ENCODE results near the gene PTGES.

PTGES gene

GRCh38 chr9:129732946-129733631 is 19.8 kb downstream of the PTGES start:
- no peak for TF ChIP-seq CTCF (IDR thresholded peaks at IDR 0.05; ENCODE audit: low read depth, low read length, missing control alignments)

DNA sequence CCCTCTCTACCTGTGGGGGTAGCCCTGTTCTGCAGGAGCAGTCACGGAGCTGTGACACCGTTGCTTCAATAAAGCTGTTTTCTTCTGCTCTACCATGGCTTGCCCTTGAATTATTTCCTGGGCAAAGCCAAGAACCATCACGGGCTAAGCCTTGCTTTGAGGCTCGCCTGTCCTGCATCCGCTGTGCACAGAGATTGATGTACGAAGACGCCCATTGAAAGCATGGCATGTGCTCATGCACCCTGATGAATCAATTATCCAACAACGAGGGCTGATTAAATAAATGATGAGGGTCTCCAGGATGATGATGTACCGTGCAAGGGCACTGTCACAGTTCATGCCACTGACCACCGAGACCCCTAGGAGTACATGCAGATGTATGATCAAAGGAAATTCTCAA is 20.7 kb downstream of the PTGES start:
- TF ChIP-seq CTCF (IDR thresholded peaks at IDR 0.05; ENCODE audit: low read depth, low read length, missing control alignments): no peak
- DNase-seq (ENCODE audit: low read depth): no peak

More at GRCh38 chr9:129732946-129733631, 19.8 kb downstream of the PTGES start:
- H3K4me3 ChIP-seq (ENCODE audit: low read depth, low read length): no peak overlapping the region
- no peak for DNase-seq (ENCODE audit: low read depth)

DNA sequence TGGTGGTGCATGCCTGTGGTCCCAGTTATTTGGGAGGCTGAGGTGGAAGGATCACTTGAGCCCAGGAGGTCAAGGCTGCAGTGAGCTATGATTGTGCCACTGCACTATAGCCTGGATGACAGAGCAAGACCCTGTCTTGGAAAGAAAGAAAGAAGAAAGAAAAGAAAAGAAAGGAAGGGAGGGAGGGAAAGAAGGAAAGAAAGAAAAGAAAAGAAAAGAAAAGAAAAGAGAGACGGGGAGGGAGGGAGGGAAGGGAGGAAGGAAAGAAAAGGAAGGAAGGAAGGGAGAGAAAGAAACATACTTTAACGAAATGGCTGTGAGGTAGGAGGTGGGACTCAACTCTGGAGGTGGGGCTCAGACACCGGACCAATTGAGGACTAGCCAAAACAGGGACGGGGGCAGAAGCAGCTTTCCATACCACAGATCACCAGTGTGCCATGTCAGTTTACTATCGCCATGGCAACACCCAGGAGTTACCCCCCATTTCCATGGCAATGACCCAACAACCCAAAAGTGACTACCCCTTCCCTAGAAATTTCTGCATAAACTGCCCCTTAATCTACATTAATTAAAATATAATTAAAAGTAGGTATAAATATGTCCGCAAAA is 21.3 kb downstream of the PTGES start:
- DNase-seq (ENCODE audit: low read depth): no peak
- no peak overlapping the region for H3K4me3 ChIP-seq (ENCODE audit: low read depth, low read length)
- TF ChIP-seq CTCF (IDR thresholded peaks at IDR 0.05; ENCODE audit: low read depth, low read length, missing control alignments): no peak

More for the DNA sequence above, 20.7 kb downstream of the PTGES start:
- H3K4me3 ChIP-seq (ENCODE audit: low read depth, low read length): no peak overlapping the region

DNA sequence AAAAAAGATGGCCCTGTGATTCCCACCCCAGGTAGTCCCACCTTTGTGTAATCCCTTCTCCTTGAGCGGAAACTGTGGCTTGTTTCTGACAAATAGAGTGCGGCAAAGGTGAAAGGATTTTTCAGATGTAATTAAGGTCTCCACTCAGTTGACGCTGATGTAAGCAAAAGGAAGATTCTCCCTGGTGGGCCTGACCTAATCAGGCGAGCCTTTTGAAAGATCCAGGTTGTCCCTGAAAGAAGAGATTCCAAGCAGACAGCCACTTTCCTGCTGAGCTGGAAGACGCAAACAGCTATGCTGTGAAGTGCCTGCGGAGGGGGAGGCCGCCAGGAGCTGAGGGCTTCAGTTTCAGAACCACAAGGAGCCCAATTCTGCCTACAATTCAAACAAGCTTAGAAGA is 24.1 kb downstream of the PTGES start:
- no peak for TF ChIP-seq CTCF (IDR thresholded peaks at IDR 0.05; ENCODE audit: low read depth, low read length, missing control alignments)
- no peak for DNase-seq (ENCODE audit: low read depth)
- H3K4me3 ChIP-seq (ENCODE audit: low read depth, low read length): no peak overlapping the region

- H3K4me3 ChIP-seq (ENCODE audit: low read depth, low read length): no peak overlapping the region
- DNase-seq (ENCODE audit: low read depth): no peak
- TF ChIP-seq CTCF (IDR thresholded peaks at IDR 0.05; ENCODE audit: low read depth, low read length, missing control alignments): peak; percentile 88
Measured at GRCh38 chr9:129726322-129727160, 26.3 kb downstream of the PTGES start.

DNA sequence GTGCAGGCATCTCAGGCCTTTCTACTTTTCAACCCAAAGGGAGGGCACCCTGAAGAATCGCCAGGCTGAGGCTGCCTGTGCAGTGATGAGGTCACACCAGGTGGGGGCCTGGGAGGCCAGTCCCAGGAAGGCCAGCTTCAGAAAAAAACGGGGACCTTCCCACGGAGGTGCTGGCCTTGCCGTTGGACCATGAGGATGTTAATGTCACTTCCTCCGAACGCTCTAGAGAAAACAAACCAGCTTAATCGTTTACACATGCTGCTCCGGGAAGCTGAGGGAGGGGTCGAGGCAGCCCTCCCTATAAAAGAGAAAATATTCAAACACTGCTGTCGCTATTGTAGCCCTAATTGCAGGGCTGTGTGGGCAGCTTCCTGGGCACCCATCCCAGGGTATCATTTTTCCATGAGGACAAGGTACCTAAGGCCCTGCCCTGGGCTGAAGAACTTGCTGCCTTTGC is 27.0 kb downstream of the PTGES start:
- DNase-seq (ENCODE audit: low read depth): no peak
- H3K4me3 ChIP-seq (ENCODE audit: low read depth, low read length): no peak overlapping the region
- no peak for TF ChIP-seq CTCF (IDR thresholded peaks at IDR 0.05; ENCODE audit: low read depth, low read length, missing control alignments)
